WTC11 (cell line): Measurements from ENCODE around the gene POU2F3.

Experiments
- NFE2L1 ChIP-seq: sonication (generic); formaldehyde crosslinking; IDR thresholded peaks from 2 replicates; pipeline ENCODE4 v1.8.1; 2023; ENCODE audit warnings: missing genetic modification reagents
- ZNF232 ChIP-seq: sonication (generic); formaldehyde crosslinking; IDR thresholded peaks from 2 replicates; pipeline ENCODE4 v1.8.0; 2022; ENCODE audit warnings: mild to moderate bottlenecking, missing genetic modification reagents
- TF ChIP-seq, protein P1 (sequence below): sonication (generic); formaldehyde crosslinking; IDR thresholded peaks from 2 replicates; pipeline ENCODE4 v1.8.1; 2022; ENCODE audit warnings: low read depth, mild to moderate bottlenecking, moderate library complexity, missing genetic modification reagents, borderline replicate concordance
- TF ChIP-seq, protein P2 (sequence below): fragments of 200-600 bp; IDR thresholded peaks from 2 replicates; pipeline ENCODE4 v1.8.0; 2022; ENCODE audit warnings: antibody characterized with exemption

DNA sequence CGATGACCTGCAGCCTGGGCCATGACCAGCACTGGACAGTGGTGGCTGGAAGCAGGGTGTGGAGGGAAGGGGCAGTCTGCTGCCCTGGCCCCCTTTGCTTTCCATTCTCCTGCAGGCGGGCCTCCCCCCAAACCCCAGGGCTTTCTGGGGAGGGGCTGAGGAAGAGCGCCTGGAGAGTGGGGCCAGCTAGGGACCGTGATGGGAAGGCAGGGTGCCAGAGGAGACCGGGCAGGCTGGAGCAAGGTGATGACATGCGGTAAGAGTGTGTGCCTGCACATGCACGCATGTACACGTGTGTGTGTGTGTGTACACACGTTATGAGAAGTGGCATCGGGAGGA is 21.3 kb upstream of the POU2F3 start:
- TF ChIP-seq, protein P1, sequence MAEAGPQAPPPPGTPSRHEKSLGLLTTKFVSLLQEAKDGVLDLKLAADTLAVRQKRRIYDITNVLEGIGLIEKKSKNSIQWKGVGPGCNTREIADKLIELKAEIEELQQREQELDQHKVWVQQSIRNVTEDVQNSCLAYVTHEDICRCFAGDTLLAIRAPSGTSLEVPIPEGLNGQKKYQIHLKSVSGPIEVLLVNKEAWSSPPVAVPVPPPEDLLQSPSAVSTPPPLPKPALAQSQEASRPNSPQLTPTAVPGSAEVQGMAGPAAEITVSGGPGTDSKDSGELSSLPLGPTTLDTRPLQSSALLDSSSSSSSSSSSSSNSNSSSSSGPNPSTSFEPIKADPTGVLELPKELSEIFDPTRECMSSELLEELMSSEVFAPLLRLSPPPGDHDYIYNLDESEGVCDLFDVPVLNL: no peak
- TF ChIP-seq, protein P2, sequence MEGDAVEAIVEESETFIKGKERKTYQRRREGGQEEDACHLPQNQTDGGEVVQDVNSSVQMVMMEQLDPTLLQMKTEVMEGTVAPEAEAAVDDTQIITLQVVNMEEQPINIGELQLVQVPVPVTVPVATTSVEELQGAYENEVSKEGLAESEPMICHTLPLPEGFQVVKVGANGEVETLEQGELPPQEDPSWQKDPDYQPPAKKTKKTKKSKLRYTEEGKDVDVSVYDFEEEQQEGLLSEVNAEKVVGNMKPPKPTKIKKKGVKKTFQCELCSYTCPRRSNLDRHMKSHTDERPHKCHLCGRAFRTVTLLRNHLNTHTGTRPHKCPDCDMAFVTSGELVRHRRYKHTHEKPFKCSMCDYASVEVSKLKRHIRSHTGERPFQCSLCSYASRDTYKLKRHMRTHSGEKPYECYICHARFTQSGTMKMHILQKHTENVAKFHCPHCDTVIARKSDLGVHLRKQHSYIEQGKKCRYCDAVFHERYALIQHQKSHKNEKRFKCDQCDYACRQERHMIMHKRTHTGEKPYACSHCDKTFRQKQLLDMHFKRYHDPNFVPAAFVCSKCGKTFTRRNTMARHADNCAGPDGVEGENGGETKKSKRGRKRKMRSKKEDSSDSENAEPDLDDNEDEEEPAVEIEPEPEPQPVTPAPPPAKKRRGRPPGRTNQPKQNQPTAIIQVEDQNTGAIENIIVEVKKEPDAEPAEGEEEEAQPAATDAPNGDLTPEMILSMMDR: no peak
- no peak for TF ChIP-seq NFE2L1 (CRISPR knock-in tag)
- no peak for TF ChIP-seq ZNF232
